ENCODE data around the gene RAD54L2.
"Not testable (repeated sequence)": the region's sequence is repeated elsewhere in the genome, so short reads cannot be mapped to it uniquely, and the experiment has no call there.

The RAD54L2 gene

GRCh38 chr3:51538459-51539290 lies at the start of gene RAD54L2:
Gene RAD54L2, plus strand, starts transcription at chr3:51538719. Its CDS starts 51,702 bp downstream, at chr3:51590421.
- DNase-seq (ENCODE audit: low read depth in 4 of 4, low spot score in 1 of 4): peak; percentile 64 to 73 (median 70)

GRCh38 chr3:51498876-51499738 lies 39.4 kb upstream of the RAD54L2 start:
- peak; percentile 58 to 91 (median 68) for DNase-seq (ENCODE audit: low read depth in 4 of 4, low spot score in 1 of 4)

- no peak for DNase-seq (ENCODE audit: low read depth in 4 of 4, low spot score in 1 of 4)
These were observed 37.8 kb upstream of the RAD54L2 start for GRCh38 chr3:51500632-51501131.

- peak; percentile 52 to 74 (median 65) for DNase-seq (ENCODE audit: low read depth in 4 of 4, low spot score in 1 of 4)
These were observed 36.5 kb upstream of the RAD54L2 start for GRCh38 chr3:51501833-51502561.

- DNase-seq (ENCODE audit: low read depth in 4 of 4, low spot score in 1 of 4): no peak
These were observed 36.0 kb upstream of the RAD54L2 start for GRCh38 chr3:51502562-51502910.

- no peak for DNase-seq (ENCODE audit: low read depth in 4 of 4, low spot score in 1 of 4)
These were observed 35.5 kb upstream of the RAD54L2 start for GRCh38 chr3:51503007-51503406.

GRCh38 chr3:51508255-51508654 lies 30.3 kb upstream of the RAD54L2 start:
- no peak for DNase-seq (ENCODE audit: low read depth in 4 of 4, low spot score in 1 of 4)

- DNase-seq (ENCODE audit: low read depth in 4 of 4, low spot score in 1 of 4): no peak
These were observed 27.5 kb upstream of the RAD54L2 start for GRCh38 chr3:51510996-51511395.

- no peak for DNase-seq (ENCODE audit: low read depth in 4 of 4, low spot score in 1 of 4)
These were observed 24.3 kb upstream of the RAD54L2 start for GRCh38 chr3:51514210-51514609.

GRCh38 chr3:51519848-51520247 lies 18.7 kb upstream of the RAD54L2 start:
- DNase-seq (ENCODE audit: low read depth in 4 of 4, low spot score in 1 of 4): no peak

- DNase-seq (ENCODE audit: low read depth in 4 of 4, low spot score in 1 of 4): not testable (repeated sequence)
These were observed 17.4 kb upstream of the RAD54L2 start for GRCh38 chr3:51520906-51521730.

GRCh38 chr3:51522273-51522962 lies 16.1 kb upstream of the RAD54L2 start:
- no peak for DNase-seq (ENCODE audit: low read depth in 4 of 4, low spot score in 1 of 4)

GRCh38 chr3:51524874-51525273 lies 13.6 kb upstream of the RAD54L2 start:
- DNase-seq (ENCODE audit: low read depth in 4 of 4, low spot score in 1 of 4): not testable (repeated sequence)

- DNase-seq (ENCODE audit: low read depth in 4 of 4, low spot score in 1 of 4): no peak
These were observed 8.0 kb upstream of the RAD54L2 start for GRCh38 chr3:51530485-51530884.

- DNase-seq (ENCODE audit: low read depth in 4 of 4, low spot score in 1 of 4): no peak
These were observed 3.1 kb upstream of the RAD54L2 start for GRCh38 chr3:51535146-51536019.

GRCh38 chr3:51537631-51538030 lies 888 bp upstream of the RAD54L2 start:
- not testable (repeated sequence) for DNase-seq (ENCODE audit: low read depth in 4 of 4, low spot score in 1 of 4)

- DNase-seq (ENCODE audit: low read depth in 4 of 4, low spot score in 1 of 4): peak in 1 of 4 experiments; percentile 1
These were observed 432 bp upstream of the RAD54L2 start for GRCh38 chr3:51538115-51538458.

- peak; percentile 1 to 34 (median 12) for DNase-seq (ENCODE audit: low read depth in 4 of 4, low spot score in 1 of 4)
These were observed 897 bp downstream of the RAD54L2 start for GRCh38 chr3:51539291-51539941.

Data from stimulated activated CD4-positive, alpha-beta T cell treated with anti-CD3 and anti-CD28 coated beads, Interleukin-1b, Interleukin-23, amount 100 ng/mL, for 24 hours (primary cell).